ENCODE measurements around the gene HOXA3. TPM values are rescaled to one million over a fixed set of nuclear protein-coding genes. Genes with fewer than 3 reads are reported as not detected.

HOXA3 gene
- total and polyA plus RNA-seq, 7 donors, result 0.65 to 5.6 (median 3.3) TPM

GRCh38 chr7:27182861-27183681 is 30.7 kb upstream of the HOXA3 start:
- ATAC-seq, result no peak
- H3K4me3 ChIP-seq, result peak overlapping the region; percentile 72
- no peak for TF ChIP-seq CTCF (IDR thresholded peaks at IDR 0.05)
- intact Hi-C loops (cut with DNase I), result no loop called here
- peaks cover 29% of the 10 kb centered on the region for H3K4me1 ChIP-seq
- no peaks in the 10 kb centered on the region for H3K36me3 ChIP-seq (ENCODE audit: insufficient read depth in 1 of 2, low read depth in 1 of 2)
- H3K9me3 ChIP-seq, result no peaks in the 10 kb centered on the region
- no peak overlapping the region for H3K27ac ChIP-seq
- DNase-seq, result no peak
- H3K27me3 ChIP-seq (ENCODE audit: insufficient read depth in 3 of 3, low read length in 2 of 3), result peaks cover 0 to 67% (median 12%) of the 10 kb centered on the region in 3 donors
- WGBS, 3 donors, result 58 to 66% (median 60%) methylated on average over 39 of the region's 39 CpGs

- peaks cover 31% of the 10 kb centered on the region for H3K4me1 ChIP-seq
- no peak overlapping the region for H3K4me3 ChIP-seq
- TF ChIP-seq CTCF (IDR thresholded peaks at IDR 0.05), result no peak
- 78 to 86% (median 85%) methylated on average over 4 of the region's 4 CpGs for WGBS, 3 donors
- DNase-seq (no peak), ATAC-seq (no peak)
- H3K27me3 ChIP-seq (ENCODE audit: insufficient read depth in 3 of 3, low read length in 2 of 3), result peaks cover 0 to 60% (median 7%) of the 10 kb centered on the region in 3 donors
- no peak overlapping the region for H3K27ac ChIP-seq
- intact Hi-C loops (cut with DNase I), result no loop called here
- H3K9me3 ChIP-seq, result no peaks in the 10 kb centered on the region
- no peaks in the 10 kb centered on the region for H3K36me3 ChIP-seq (ENCODE audit: insufficient read depth in 1 of 2, low read depth in 1 of 2)
These were observed 30.0 kb upstream of the HOXA3 start for GRCh38 chr7:27182285-27182841.

GRCh38 chr7:27181795-27182275 is 29.5 kb upstream of the HOXA3 start:
- H3K27me3 ChIP-seq (ENCODE audit: insufficient read depth in 3 of 3, low read length in 2 of 3), result peaks cover 0 to 55% (median 7%) of the 10 kb centered on the region in 3 donors
- no peak for TF ChIP-seq CTCF (IDR thresholded peaks at IDR 0.05)
- WGBS, 3 donors, result 77 to 90% (median 83%) methylated on average over 4 of the region's 4 CpGs
- intact Hi-C loops (cut with DNase I), result no loop called here
- H3K27ac ChIP-seq, result no peak overlapping the region
- no peaks in the 10 kb centered on the region for H3K36me3 ChIP-seq (ENCODE audit: insufficient read depth in 1 of 2, low read depth in 1 of 2)
- ATAC-seq, result no peak
- peaks cover 33% of the 10 kb centered on the region for H3K4me1 ChIP-seq
- DNase-seq, result no peak
- no peak overlapping the region for H3K4me3 ChIP-seq
- no peaks in the 10 kb centered on the region for H3K9me3 ChIP-seq

- ATAC-seq, result no peak
- Histone ChIP-seq H3K4me3 (no peak overlapping the region), H3K36me3 (ENCODE audit: insufficient read depth in 1 of 2, low read depth in 1 of 2) (no peaks in the 10 kb centered on the region), H3K27me3 (ENCODE audit: insufficient read depth in 3 of 3, low read length in 2 of 3) (peaks cover 0 to 45% (median 4%) of the 10 kb centered on the region in 3 donors), H3K4me1 (peaks cover 36% of the 10 kb centered on the region), H3K9me3 (no peaks in the 10 kb centered on the region), H3K27ac (no peak overlapping the region)
- no peak for TF ChIP-seq CTCF (IDR thresholded peaks at IDR 0.05)
- 88 to 92% (median 88%) methylated on average over 12 of the region's 12 CpGs for WGBS, 3 donors
- intact Hi-C loops (cut with DNase I), result no loop called here
- DNase-seq, result peak in 1 of 2 donors; percentile 52
These were observed 28.3 kb upstream of the HOXA3 start for GRCh38 chr7:27180431-27181420.

Data from psoas muscle (tissue), 8 donors.